Activated T-cell treated with anti-CD3 and anti-CD28 coated beads for 24 hours (primary cell): ENCODE results near the gene SMC1A.
A peak's percentile ranks its signal among the peaks of the same experiment; 100 is the strongest.
"Not testable (repeated sequence)": the region's sequence is repeated elsewhere in the genome, so short reads cannot be mapped to it uniquely, and the experiment has no call there.

Experiments
- DNase-seq: peaks from one replicate; pipeline ENCODE4 v3.0.0-alpha.2; 2020; ENCODE audit warnings: low read depth

The SMC1A gene

GRCh38 chrX:53422086-53422860 is at the start of gene SMC1A:
SMC1A (minus strand) TSS chrX:53422654; CDS start chrX:53422600, 54 bp downstream.
- peak; percentile 89 for DNase-seq

GRCh38 chrX:53471346-53471745 is 48.9 kb upstream of the SMC1A start:
- no peak for DNase-seq

DNA sequence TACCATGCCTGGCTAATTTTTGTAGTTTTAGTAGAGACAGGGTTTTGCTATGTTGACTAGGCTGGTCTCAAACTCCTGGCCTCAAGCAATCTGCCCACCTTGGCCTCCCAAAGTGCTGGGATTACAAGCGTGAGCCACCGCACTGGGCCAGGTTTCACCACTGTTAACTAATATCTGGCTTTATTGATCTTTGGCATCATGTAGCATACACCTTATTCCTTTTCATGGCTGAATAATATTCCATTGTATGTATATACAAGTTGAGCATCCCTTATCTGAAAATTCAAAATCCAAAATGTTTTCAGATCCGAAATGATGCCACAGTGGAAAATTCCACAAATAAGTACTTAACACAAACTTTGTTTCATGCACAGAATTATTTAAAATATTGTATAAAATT is 46.2 kb upstream of the SMC1A start:
- not testable (repeated sequence) for DNase-seq

DNA sequence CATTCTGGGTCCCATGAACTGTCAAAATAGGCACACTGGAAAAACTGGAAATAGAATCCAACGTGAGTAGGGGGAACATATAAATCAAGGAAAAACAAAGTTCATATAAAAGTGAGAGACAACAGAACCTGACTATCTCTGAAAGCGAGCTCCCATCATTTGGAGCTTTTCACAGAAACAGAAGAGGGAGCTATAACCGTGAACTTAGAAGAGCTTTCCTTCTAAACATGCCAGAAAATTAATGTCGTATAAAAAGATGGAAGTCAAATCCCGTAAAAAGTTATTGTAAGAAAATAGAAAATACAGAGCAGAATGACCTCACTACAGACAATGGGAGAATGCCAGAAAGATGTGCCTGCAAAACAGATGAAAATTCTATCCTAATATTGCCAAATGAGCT is 35.6 kb upstream of the SMC1A start:
- DNase-seq = no peak

DNA sequence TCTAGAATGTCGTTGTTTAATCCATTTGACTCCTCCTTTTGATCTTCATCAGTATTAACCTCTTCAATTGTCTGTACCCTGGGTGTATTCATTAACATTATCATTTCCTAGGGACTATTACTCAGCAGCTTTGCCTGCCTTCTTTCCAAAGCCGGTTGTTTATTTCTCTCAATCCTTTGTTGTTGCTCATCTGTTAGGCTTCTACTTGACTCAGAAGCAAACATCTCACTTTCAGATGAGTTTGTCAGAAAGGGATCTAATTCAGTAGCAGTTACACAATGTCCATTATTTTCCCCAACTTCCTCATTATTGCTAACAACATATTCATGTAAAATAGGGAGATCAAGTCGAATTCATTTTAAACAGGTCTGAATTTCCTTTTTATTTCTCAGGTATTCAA is 33.8 kb upstream of the SMC1A start:
- DNase-seq = no peak

GRCh38 chrX:53452812-53453211 is 30.4 kb upstream of the SMC1A start:
- DNase-seq = no peak

DNA sequence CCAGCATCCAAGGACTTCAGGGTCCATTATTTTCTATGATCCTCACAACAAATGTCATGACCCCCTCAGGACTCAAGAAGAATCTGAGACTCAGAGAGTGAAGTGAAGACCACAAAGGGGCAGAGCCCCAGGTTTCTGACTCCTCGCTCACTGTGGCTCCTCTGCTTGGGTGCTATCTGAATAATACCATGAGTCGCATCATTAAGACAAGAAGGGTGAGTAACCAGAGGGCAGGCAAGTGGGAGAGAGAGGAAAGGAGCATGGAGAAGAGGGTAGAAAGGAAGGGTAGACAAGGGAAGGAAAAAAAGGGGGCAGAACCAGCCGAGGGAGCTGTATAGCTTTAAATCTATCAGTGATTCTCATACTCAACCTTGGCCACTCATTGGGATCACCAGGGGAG is 27.2 kb upstream of the SMC1A start:
- no peak for DNase-seq

GRCh38 chrX:53447441-53447840 is 25.0 kb upstream of the SMC1A start:
- no peak for DNase-seq

- DNase-seq = no peak
Observed at GRCh38 chrX:53445977-53446376, 23.5 kb upstream of the SMC1A start.

DNA sequence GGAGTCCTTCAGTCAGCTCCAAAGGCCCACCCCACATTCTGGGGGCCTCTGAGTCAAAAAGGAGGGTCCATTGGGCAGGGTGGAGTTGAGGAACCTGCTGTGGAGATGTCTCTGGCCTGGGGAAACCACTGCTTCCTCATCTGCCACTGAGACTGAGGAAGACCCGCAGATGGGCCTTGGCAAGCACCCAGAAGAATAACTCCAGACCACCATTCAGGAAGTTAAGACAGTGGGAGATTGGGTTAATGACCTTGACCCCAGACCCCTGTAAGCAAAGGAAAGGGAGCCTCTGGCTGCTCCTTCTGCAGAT is 19.8 kb upstream of the SMC1A start:
- DNase-seq = no peak

- peak; percentile 65 for DNase-seq
Observed at GRCh38 chrX:53441531-53442321, 19.3 kb upstream of the SMC1A start.

- no peak for DNase-seq
Observed at GRCh38 chrX:53440621-53441517, 18.4 kb upstream of the SMC1A start.

DNA sequence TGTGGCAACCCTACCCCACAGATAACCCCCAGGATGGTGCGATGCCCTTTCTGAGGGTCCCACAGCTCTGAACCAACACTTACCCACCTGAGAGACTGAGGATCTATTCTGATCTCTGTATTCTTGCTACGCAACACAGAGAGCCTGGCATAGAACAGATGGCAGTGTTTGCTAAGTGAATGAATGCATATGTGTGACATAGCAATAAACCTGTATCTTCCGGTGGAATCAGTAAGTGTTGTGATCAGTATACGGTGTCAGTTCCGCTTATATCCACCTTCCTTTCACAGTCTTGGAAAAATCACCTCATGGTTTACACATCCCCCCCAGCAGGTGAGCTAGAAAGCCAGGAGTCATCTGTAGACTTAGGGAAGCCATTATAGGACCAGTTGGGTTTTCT is 17.6 kb upstream of the SMC1A start:
- DNase-seq = no peak

DNA sequence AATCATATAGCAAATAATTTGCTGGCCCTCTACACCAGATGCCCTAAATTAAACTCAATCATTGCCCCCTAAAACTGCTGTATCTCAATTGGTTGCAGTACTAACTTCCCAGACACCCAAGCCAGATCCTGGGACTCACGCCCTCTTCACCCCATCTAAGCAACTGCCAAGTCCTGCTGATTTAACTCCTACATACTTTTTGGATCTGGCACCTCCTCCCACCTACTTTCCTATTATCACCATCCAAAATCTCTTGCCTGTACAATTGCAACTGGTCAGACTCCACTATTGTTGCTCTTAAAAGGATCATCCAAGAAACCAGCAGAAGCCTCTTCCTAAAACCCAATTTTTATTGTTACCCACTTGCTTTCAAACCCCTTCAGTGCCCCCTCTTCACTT is 16.4 kb upstream of the SMC1A start:
- no peak for DNase-seq

DNA sequence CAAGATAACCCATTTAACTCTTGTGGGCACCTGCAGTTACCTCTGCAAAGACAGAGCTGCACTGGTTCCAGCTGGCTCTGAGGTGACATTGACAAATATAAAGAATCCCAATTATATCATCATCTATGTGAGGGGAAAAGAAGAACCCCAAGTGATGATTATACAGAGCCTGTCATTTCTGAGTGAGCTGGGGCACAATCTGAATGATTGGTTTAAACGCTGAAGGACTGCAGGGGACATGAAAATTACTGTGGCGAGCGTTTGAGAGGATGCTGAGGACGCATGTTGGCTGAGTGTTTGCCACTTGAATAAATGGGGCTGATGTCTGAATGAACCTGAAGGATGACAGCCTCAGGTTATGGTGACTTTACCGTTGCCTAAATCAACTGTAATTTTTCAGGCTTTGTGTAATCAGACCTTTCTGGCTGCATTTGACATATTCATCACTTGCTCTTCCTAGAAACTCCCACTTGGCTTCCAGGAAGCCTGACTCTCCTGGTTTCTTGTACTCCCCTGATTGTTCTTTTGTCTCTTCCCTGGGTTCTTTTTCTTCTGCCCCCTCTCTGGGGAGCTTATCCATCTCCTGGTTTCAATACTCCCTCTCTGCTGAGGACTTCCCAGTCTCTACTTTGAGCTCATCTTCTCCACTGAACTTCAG is 15.8 kb upstream of the SMC1A start:
- no peak for DNase-seq

- DNase-seq = no peak
Observed at GRCh38 chrX:53437206-53437605, 14.8 kb upstream of the SMC1A start.

- peak; percentile 46 for DNase-seq
Observed at GRCh38 chrX:53435997-53436396, 13.5 kb upstream of the SMC1A start.

DNA sequence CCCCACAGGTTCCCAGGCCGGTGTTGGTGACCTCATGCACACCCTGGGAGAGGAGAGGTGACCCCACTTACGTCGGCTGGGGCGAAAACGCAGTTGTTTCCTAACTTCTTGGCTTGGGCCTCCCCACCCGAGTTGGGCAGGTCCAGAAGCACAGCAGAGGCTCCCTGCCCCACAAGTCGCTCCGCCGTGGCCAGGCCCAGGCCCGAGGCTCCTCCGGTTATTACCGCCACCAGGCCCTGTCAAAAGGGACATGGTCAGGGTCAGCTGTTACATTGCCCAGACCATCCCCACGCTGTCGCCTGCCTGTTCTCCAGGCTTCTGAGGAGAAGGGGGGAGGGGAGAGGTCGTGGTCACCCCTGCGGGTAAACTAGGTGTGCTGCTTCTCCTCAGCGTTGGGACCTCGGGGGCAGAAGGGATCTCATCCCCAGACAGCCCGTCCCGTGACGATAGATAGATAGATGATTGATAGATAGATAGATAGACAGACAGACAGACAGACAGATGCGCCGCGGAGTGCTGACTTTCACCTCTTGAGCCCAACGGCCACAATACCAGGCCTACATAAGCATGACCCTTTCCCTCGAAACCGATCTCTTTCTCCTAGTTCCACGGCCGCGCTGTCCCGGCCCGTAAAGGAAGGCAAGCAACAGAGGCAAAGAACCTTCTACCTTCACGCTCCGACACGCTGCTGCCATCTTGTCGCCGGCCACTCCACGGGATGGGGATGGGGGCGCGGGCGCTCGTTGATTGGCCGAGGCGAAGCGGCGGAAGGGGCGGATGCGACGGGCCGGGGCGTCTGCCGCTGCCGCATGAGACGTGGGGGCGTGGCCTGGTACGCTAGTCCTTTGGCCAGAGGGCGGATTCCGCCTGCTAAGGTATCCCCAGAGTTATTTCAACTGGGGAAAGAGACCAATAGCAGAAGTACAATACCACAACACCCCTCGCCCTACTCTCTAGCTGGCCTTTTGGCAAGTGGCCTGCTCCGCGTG is 11.5 kb upstream of the SMC1A start, which contains the start of gene HSD17B10:
Gene HSD17B10 (minus strand): TSS at position 720 of the 989 bp plus-strand sequence. CDS start 25 bp downstream, at position 695.
- peak; percentile 82 for DNase-seq

DNA sequence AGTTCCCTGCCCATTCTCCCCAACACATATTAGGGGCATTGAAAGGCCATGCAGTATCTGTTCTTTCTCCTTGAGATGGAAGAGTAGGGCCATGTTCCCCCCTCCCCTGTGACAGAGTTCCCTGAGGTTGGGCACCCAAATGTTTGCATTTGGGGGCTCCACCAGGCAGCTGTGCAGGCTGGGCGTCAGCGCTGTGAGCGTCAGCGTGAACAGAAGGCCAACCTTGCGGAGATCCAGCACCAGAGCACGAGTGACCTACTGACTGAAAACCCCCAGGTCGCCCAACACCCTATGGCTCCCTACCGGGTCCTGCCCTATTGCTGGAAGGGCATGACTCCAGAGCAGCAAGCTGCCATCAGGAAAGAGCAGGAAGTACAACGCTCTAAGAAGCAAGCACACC is 7.8 kb upstream of the SMC1A start:
- no peak for DNase-seq

GRCh38 chrX:53429755-53430154 is 7.3 kb upstream of the SMC1A start:
- DNase-seq = no peak

- DNase-seq = no peak
Observed at GRCh38 chrX:53422861-53423306, 430 bp upstream of the SMC1A start, which contains the start of gene RIBC1. RIBC1 (plus strand) TSS chrX:53422873; CDS start chrX:53426277, 3,404 bp downstream.
